ENCODE data around the gene SOX18. TPM values are rescaled to one million over a fixed set of nuclear protein-coding genes. Genes with fewer than 3 reads are reported as not detected.

Gene SOX18
- total and polyA plus RNA-seq, 2 of the 13 experiments (the other 11 are each of a cell fraction or from before 2014, with no cell fraction given) = 1.6 to 1.9 TPM

DNA sequence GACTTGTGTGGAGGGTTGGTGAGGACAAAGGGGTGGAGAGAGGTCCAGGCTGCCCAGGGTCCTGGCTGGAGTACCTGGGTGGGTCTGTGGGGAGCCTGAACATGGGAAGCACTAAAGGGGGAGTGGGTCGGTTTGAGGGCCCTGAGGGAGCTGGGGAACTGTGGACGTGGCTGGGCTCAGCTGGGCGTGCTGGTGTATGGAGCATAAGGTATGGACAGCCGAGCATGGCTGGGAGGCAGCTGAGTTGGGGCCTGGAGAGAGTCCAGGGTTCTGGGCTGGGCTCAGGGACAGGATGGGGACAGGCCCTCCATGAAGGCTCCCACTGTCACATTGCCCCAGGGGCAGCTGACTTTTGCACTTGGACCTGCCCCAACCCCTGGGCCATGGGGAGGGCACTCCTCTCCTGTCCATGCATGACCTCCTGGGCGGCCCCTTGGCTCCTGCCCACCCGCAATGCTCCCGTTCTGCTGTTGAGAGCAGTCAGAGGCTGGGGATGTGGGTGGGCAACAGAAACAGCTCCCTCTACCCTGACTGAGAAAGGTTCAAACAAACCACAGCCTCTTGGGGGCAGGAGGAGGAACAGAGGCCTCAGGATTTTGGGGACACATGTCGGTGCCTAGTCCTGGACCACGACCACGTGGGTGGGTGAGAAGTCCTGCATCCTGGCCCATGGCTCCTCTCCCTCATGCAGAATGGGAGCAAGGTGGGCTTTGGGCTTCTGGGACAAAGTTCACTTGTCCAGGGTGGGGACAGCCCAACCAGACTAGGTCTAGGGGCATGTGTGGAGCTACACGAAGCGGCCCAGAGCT is 9.0 kb downstream of the SOX18 start (continued):
- TF ChIP-seq, protein P1, sequence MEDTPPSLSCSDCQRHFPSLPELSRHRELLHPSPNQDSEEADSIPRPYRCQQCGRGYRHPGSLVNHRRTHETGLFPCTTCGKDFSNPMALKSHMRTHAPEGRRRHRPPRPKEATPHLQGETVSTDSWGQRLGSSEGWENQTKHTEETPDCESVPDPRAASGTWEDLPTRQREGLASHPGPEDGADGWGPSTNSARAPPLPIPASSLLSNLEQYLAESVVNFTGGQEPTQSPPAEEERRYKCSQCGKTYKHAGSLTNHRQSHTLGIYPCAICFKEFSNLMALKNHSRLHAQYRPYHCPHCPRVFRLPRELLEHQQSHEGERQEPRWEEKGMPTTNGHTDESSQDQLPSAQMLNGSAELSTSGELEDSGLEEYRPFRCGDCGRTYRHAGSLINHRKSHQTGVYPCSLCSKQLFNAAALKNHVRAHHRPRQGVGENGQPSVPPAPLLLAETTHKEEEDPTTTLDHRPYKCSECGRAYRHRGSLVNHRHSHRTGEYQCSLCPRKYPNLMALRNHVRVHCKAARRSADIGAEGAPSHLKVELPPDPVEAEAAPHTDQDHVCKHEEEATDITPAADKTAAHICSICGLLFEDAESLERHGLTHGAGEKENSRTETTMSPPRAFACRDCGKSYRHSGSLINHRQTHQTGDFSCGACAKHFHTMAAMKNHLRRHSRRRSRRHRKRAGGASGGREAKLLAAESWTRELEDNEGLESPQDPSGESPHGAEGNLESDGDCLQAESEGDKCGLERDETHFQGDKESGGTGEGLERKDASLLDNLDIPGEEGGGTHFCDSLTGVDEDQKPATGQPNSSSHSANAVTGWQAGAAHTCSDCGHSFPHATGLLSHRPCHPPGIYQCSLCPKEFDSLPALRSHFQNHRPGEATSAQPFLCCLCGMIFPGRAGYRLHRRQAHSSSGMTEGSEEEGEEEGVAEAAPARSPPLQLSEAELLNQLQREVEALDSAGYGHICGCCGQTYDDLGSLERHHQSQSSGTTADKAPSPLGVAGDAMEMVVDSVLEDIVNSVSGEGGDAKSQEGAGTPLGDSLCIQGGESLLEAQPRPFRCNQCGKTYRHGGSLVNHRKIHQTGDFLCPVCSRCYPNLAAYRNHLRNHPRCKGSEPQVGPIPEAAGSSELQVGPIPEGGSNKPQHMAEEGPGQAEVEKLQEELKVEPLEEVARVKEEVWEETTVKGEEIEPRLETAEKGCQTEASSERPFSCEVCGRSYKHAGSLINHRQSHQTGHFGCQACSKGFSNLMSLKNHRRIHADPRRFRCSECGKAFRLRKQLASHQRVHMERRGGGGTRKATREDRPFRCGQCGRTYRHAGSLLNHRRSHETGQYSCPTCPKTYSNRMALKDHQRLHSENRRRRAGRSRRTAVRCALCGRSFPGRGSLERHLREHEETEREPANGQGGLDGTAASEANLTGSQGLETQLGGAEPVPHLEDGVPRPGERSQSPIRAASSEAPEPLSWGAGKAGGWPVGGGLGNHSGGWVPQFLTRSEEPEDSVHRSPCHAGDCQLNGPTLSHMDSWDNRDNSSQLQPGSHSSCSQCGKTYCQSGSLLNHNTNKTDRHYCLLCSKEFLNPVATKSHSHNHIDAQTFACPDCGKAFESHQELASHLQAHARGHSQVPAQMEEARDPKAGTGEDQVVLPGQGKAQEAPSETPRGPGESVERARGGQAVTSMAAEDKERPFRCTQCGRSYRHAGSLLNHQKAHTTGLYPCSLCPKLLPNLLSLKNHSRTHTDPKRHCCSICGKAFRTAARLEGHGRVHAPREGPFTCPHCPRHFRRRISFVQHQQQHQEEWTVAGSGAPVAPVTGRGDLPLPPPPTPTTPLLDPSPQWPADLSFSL (CRISPR knock-in tag; IDR thresholded peaks at IDR 0.05) = peak; percentile 8; the same call in 1 of the 2 replicates
- TF ChIP-seq ZNF446 (CRISPR knock-in tag; IDR thresholded peaks at IDR 0.05) (no peak), KAT7 (CRISPR knock-in tag; IDR thresholded peaks at IDR 0.05; ENCODE audit: borderline replicate concordance) (no peak), POLR2A (IDR thresholded peaks at IDR 0.05; ENCODE audit: insufficient read depth in 1 of 2, low read depth in 2 of 2, low read length in 2 of 2) (peak in 1 of 2 experiments; percentile 1; a peak in 1 of 4 replicates), HDAC1 (CRISPR knock-in tag; IDR thresholded peaks at IDR 0.05) (peak; percentile 54; the same call in 1 of the 2 replicates), KLF12 (CRISPR knock-in tag; IDR thresholded peaks at IDR 0.05; ENCODE audit: borderline replicate concordance) (no peak), FOXJ3 (CRISPR knock-in tag; IDR thresholded peaks at IDR 0.05; ENCODE audit: borderline replicate concordance) (no peak), MAFF (IDR thresholded peaks at IDR 0.05; ENCODE audit: low read depth, low read length) (no peak), ZMYM3 (CRISPR knock-in tag; IDR thresholded peaks at IDR 0.05) (no peak), JUND (CRISPR knock-in tag; IDR thresholded peaks at IDR 0.05) (no peak), ZNF432 (CRISPR knock-in tag; IDR thresholded peaks at IDR 0.05; ENCODE audit: borderline replicate concordance) (no peak), ZNF788 (CRISPR knock-in tag; IDR thresholded peaks at IDR 0.05; ENCODE audit: borderline replicate concordance) (peak; percentile 46), PAWR (CRISPR knock-in tag; IDR thresholded peaks at IDR 0.05; ENCODE audit: borderline replicate concordance) (no peak), ZNF780A (CRISPR knock-in tag; IDR thresholded peaks at IDR 0.05) (no peak), ZNF672 (CRISPR knock-in tag; IDR thresholded peaks at IDR 0.05) (no peak), TBX2 (CRISPR knock-in tag; IDR thresholded peaks at IDR 0.05; ENCODE audit: borderline replicate concordance) (no peak; the same call in none of the 2 replicates), ZNF44 (CRISPR knock-in tag; IDR thresholded peaks at IDR 0.05) (no peak; the same call in 1 of the 2 replicates), KLF9 (CRISPR knock-in tag; IDR thresholded peaks at IDR 0.05; ENCODE audit: low read depth) (no peak), SOX13 (IDR thresholded peaks at IDR 0.05) (no peak), SOX13 (CRISPR knock-in tag; conservative IDR thresholded peaks at IDR 0.05 in 1 of 2, IDR thresholded peaks at IDR 0.05 in 1 of 2) (no peak), SATB2 (CRISPR knock-in tag; IDR thresholded peaks at IDR 0.05) (no peak)
- TF ChIP-seq, protein P2, sequence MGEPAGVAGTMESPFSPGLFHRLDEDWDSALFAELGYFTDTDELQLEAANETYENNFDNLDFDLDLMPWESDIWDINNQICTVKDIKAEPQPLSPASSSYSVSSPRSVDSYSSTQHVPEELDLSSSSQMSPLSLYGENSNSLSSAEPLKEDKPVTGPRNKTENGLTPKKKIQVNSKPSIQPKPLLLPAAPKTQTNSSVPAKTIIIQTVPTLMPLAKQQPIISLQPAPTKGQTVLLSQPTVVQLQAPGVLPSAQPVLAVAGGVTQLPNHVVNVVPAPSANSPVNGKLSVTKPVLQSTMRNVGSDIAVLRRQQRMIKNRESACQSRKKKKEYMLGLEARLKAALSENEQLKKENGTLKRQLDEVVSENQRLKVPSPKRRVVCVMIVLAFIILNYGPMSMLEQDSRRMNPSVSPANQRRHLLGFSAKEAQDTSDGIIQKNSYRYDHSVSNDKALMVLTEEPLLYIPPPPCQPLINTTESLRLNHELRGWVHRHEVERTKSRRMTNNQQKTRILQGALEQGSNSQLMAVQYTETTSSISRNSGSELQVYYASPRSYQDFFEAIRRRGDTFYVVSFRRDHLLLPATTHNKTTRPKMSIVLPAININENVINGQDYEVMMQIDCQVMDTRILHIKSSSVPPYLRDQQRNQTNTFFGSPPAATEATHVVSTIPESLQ (CRISPR knock-in tag; conservative IDR thresholded peaks at IDR 0.05) = 0 out of 2 replicates have a peak, but pooled peaks have one; percentile 37

All from HepG2 (cell line).